ENCODE results near the gene DKK3. TPM values are rescaled to one million over a fixed set of nuclear protein-coding genes. Genes with fewer than 3 reads are reported as not detected.

The DKK3 gene
- polyA plus RNA-seq, 1 donor from 2014 or later = 43.6 TPM

DNA sequence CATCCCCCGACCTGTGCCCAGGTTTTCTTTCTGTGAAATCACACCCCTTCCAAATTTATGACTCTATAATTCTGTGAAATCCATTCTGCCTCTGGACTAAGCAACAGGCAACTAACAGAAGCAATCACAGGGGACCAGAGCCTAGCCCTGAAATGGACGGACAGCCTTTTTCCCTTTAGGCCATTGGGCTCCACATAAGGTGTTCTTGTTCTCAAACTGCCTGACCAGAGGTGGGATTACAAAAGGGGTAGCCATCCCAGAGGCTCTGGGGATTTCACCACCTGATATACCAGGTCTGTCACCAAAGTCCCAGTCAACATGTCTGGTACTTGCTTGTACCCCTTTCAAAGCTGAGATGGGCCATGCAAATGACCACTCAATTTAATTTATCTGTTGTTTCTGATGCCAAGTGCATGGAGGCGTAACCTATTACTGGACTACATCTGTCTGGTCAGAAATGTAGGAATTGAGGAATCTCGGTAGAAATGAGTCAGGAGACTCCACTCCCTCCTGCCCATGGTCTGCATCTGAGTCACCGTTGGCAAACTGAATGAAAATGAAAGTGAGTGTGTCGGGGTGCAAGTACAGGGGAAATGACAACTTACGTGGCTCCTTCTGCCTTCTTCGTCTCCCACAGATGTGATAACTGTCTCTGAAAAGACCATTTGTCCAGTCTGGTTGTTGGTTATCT lies 10.2 kb downstream of the DKK3 start:
- H3K27me3 ChIP-seq (ENCODE audit: insufficient read depth, low read depth, low read length) = no peaks in the 10 kb centered on the region
- H3K79me2 ChIP-seq (replicated peaks; ENCODE audit: insufficient read depth, low read length) = no peaks in the 10 kb centered on the region
- no peak overlapping the region for H3K4me3 ChIP-seq (ENCODE audit: low read length)
- H3K9me2 ChIP-seq (ENCODE audit: insufficient read depth, low read length) = no peaks in the 10 kb centered on the region
- TF ChIP-seq RAD21 (conservative IDR thresholded peaks at IDR 0.05) = no peak
- TF ChIP-seq SMC3 (conservative IDR thresholded peaks at IDR 0.05; ENCODE audit: poor library complexity) = no peak
- TF ChIP-seq MXI1 (conservative IDR thresholded peaks at IDR 0.05; ENCODE audit: poor library complexity, severe bottlenecking) = no peak
- TF ChIP-seq, protein P1, sequence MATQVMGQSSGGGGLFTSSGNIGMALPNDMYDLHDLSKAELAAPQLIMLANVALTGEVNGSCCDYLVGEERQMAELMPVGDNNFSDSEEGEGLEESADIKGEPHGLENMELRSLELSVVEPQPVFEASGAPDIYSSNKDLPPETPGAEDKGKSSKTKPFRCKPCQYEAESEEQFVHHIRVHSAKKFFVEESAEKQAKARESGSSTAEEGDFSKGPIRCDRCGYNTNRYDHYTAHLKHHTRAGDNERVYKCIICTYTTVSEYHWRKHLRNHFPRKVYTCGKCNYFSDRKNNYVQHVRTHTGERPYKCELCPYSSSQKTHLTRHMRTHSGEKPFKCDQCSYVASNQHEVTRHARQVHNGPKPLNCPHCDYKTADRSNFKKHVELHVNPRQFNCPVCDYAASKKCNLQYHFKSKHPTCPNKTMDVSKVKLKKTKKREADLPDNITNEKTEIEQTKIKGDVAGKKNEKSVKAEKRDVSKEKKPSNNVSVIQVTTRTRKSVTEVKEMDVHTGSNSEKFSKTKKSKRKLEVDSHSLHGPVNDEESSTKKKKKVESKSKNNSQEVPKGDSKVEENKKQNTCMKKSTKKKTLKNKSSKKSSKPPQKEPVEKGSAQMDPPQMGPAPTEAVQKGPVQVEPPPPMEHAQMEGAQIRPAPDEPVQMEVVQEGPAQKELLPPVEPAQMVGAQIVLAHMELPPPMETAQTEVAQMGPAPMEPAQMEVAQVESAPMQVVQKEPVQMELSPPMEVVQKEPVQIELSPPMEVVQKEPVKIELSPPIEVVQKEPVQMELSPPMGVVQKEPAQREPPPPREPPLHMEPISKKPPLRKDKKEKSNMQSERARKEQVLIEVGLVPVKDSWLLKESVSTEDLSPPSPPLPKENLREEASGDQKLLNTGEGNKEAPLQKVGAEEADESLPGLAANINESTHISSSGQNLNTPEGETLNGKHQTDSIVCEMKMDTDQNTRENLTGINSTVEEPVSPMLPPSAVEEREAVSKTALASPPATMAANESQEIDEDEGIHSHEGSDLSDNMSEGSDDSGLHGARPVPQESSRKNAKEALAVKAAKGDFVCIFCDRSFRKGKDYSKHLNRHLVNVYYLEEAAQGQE (IDR thresholded peaks at IDR 0.05; ENCODE audit: borderline replicate concordance) = no peak
- no peak for TF ChIP-seq EZH2 (IDR thresholded peaks at IDR 0.05; ENCODE audit: borderline replicate concordance, insufficient read depth, low read length, poor library complexity, severe bottlenecking)
- no peak for TF ChIP-seq TAF1 (IDR thresholded peaks at IDR 0.05; ENCODE audit: low read depth)
- no peak for TF ChIP-seq POLR2AphosphoS5 (IDR thresholded peaks at IDR 0.05)
- TF ChIP-seq EP300 (conservative IDR thresholded peaks at IDR 0.05; ENCODE audit: poor library complexity, severe bottlenecking) = no peak
- TF ChIP-seq, protein P2, sequence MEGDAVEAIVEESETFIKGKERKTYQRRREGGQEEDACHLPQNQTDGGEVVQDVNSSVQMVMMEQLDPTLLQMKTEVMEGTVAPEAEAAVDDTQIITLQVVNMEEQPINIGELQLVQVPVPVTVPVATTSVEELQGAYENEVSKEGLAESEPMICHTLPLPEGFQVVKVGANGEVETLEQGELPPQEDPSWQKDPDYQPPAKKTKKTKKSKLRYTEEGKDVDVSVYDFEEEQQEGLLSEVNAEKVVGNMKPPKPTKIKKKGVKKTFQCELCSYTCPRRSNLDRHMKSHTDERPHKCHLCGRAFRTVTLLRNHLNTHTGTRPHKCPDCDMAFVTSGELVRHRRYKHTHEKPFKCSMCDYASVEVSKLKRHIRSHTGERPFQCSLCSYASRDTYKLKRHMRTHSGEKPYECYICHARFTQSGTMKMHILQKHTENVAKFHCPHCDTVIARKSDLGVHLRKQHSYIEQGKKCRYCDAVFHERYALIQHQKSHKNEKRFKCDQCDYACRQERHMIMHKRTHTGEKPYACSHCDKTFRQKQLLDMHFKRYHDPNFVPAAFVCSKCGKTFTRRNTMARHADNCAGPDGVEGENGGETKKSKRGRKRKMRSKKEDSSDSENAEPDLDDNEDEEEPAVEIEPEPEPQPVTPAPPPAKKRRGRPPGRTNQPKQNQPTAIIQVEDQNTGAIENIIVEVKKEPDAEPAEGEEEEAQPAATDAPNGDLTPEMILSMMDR (IDR thresholded peaks at IDR 0.05; ENCODE audit: poor library complexity, severe bottlenecking) = no peak
- H4K20me1 ChIP-seq (ENCODE audit: insufficient read depth) = no peaks in the 10 kb centered on the region
- no peak overlapping the region for H3K27ac ChIP-seq (ENCODE audit: low read length)
- no peak overlapping the region for H3K4me2 ChIP-seq (ENCODE audit: low read length)
- no peak overlapping the region for H3K9ac ChIP-seq (ENCODE audit: low read length)
- no peaks in the 10 kb centered on the region for H3K9me3 ChIP-seq (ENCODE audit: low read length)
- H2AFZ ChIP-seq (ENCODE audit: low read depth, low read length) = no peak overlapping the region
- no peaks in the 10 kb centered on the region for H3K36me3 ChIP-seq (ENCODE audit: insufficient read depth, low read length)
- no peaks in the 10 kb centered on the region for H3F3A ChIP-seq (ENCODE audit: insufficient read depth, low read length, poor library complexity, severe bottlenecking)

DNA sequence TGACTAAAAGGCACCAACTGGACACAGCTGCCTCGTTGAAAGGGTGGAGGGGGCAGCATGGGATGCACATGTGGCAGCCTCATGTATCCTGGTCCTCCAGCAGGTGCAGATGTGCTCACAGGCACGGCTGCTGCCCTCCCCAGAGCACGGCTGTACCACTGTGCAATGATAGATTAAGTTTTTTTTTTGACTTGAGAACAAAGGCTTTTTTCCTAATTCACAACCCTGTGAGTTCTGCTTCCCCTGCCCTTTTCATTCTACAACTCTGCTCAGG lies 11.4 kb downstream of the DKK3 start:
- H2AFZ ChIP-seq (ENCODE audit: low read depth, low read length) = no peak overlapping the region
- no peaks in the 10 kb centered on the region for H3K79me2 ChIP-seq (replicated peaks; ENCODE audit: insufficient read depth, low read length)
- H3F3A ChIP-seq (ENCODE audit: insufficient read depth, low read length, poor library complexity, severe bottlenecking) = no peaks in the 10 kb centered on the region
- no peak for TF ChIP-seq MXI1 (conservative IDR thresholded peaks at IDR 0.05; ENCODE audit: poor library complexity, severe bottlenecking)
- TF ChIP-seq SMC3 (conservative IDR thresholded peaks at IDR 0.05; ENCODE audit: poor library complexity) = no peak
- TF ChIP-seq POLR2AphosphoS5 (IDR thresholded peaks at IDR 0.05) = no peak
- TF ChIP-seq, protein P1 (IDR thresholded peaks at IDR 0.05; ENCODE audit: borderline replicate concordance) = no peak
- TF ChIP-seq TAF1 (IDR thresholded peaks at IDR 0.05; ENCODE audit: low read depth) = no peak
- TF ChIP-seq RAD21 (conservative IDR thresholded peaks at IDR 0.05) = no peak
- TF ChIP-seq EZH2 (IDR thresholded peaks at IDR 0.05; ENCODE audit: borderline replicate concordance, insufficient read depth, low read length, poor library complexity, severe bottlenecking) = no peak
- TF ChIP-seq, protein P2 (IDR thresholded peaks at IDR 0.05; ENCODE audit: poor library complexity, severe bottlenecking) = no peak
- TF ChIP-seq EP300 (conservative IDR thresholded peaks at IDR 0.05; ENCODE audit: poor library complexity, severe bottlenecking) = no peak
- no peak overlapping the region for H3K4me3 ChIP-seq (ENCODE audit: low read length)
- no peak overlapping the region for H3K9ac ChIP-seq (ENCODE audit: low read length)
- H3K9me3 ChIP-seq (ENCODE audit: low read length) = no peaks in the 10 kb centered on the region
- no peak overlapping the region for H3K4me2 ChIP-seq (ENCODE audit: low read length)
- no peaks in the 10 kb centered on the region for H3K9me2 ChIP-seq (ENCODE audit: insufficient read depth, low read length)
- no peaks in the 10 kb centered on the region for H3K27me3 ChIP-seq (ENCODE audit: insufficient read depth, low read depth, low read length)
- H3K27ac ChIP-seq (ENCODE audit: low read length) = no peak overlapping the region
- H4K20me1 ChIP-seq (ENCODE audit: insufficient read depth) = no peaks in the 10 kb centered on the region
- no peaks in the 10 kb centered on the region for H3K36me3 ChIP-seq (ENCODE audit: insufficient read depth, low read length)

Data from neural cell (in vitro differentiated cells).